Measurements from ENCODE around the gene TWIST2. TPM values are rescaled to one million over a fixed set of nuclear protein-coding genes. Genes with fewer than 3 reads are reported as not detected.

TWIST2 gene
- total RNA-seq, 2 experiments from 2014 or later = not detected

GRCh38 chr2:238887616-238888015 is 39.7 kb downstream of the TWIST2 start:
- ChIA-PET POLR2A (interaction anchor here (0.6 kb wide), 1 partner anchor 958 kb away, joined by 3 read pairs; no protein-coding TSS in a partner anchor), CTCF (no interaction called here)
- Mint-ChIP-seq H3K4me3 (no peak overlapping the region), H3K27me3 (peaks cover 7% of the 10 kb centered on the region), H3K4me1 (ENCODE audit: low read depth) (no peaks in the 10 kb centered on the region), H3K9me3 (no peaks in the 10 kb centered on the region), H3K36me3 (ENCODE audit: low read depth) (no peaks in the 10 kb centered on the region), H3K27ac (no peak overlapping the region)
- Histone ChIP-seq H3K9me3 (ENCODE audit: control insufficient read depth in 1 of 2, insufficient read depth in 1 of 2, low read length in 2 of 2) (peaks cover 0 to 5% of the 10 kb centered on the region in 2 experiments), H3K4me1 (ENCODE audit: insufficient read depth, low read length) (no peaks in the 10 kb centered on the region), H3K27me3 (ENCODE audit: control insufficient read depth in 1 of 2, insufficient read depth in 2 of 2, low read length in 2 of 2) (peaks cover 0 to 7% of the 10 kb centered on the region in 2 experiments), H3K4me3 (ENCODE audit: low read length) (no peak overlapping the region), H3K36me3 (ENCODE audit: insufficient read depth, low read length) (no peaks in the 10 kb centered on the region), H3K27ac (ENCODE audit: low read depth in 1 of 2, low read length in 2 of 2) (no peak overlapping the region)
- no peak for DNase-seq
- TF ChIP-seq CTCF (IDR thresholded peaks at IDR 0.05) = no peak
- intact Hi-C loops (cut with DNase I, micrococcal nuclease) = no loop called here
- ATAC-seq (ENCODE audit: poor library complexity) = no peak

- peaks cover 7% of the 10 kb centered on the region for H3K27me3 Mint-ChIP-seq
- no peaks in the 10 kb centered on the region for H3K9me3 Mint-ChIP-seq
- H3K27ac Mint-ChIP-seq = no peak overlapping the region
- TF ChIP-seq CTCF (IDR thresholded peaks at IDR 0.05) = no peak
- no peaks in the 10 kb centered on the region for H3K36me3 Mint-ChIP-seq (ENCODE audit: low read depth)
- ATAC-seq (ENCODE audit: poor library complexity) (no peak), DNase-seq (no peak)
- H3K27ac ChIP-seq (ENCODE audit: low read depth in 1 of 2, low read length in 2 of 2) = no peak overlapping the region
- no peaks in the 10 kb centered on the region for H3K4me1 ChIP-seq (ENCODE audit: insufficient read depth, low read length)
- H3K4me3 ChIP-seq (ENCODE audit: low read length) = no peak overlapping the region
- ChIA-PET POLR2A (no interaction called here), CTCF (no interaction called here)
- H3K9me3 ChIP-seq (ENCODE audit: control insufficient read depth in 1 of 2, insufficient read depth in 1 of 2, low read length in 2 of 2) = peaks cover 0 to 5% of the 10 kb centered on the region in 2 experiments
- H3K36me3 ChIP-seq (ENCODE audit: insufficient read depth, low read length) = no peaks in the 10 kb centered on the region
- H3K4me1 Mint-ChIP-seq (ENCODE audit: low read depth) = no peaks in the 10 kb centered on the region
- peaks cover 0 to 7% of the 10 kb centered on the region in 2 experiments for H3K27me3 ChIP-seq (ENCODE audit: control insufficient read depth in 1 of 2, insufficient read depth in 2 of 2, low read length in 2 of 2)
- no peak overlapping the region for H3K4me3 Mint-ChIP-seq
- intact Hi-C loops (cut with DNase I, micrococcal nuclease) = no loop called here
Observed at GRCh38 chr2:238888781-238889180, 40.9 kb downstream of the TWIST2 start.

- peaks cover 0 to 2% of the 10 kb centered on the region in 2 experiments for H3K27me3 ChIP-seq (ENCODE audit: control insufficient read depth in 1 of 2, insufficient read depth in 2 of 2, low read length in 2 of 2)
- Mint-ChIP-seq H3K4me3 (no peak overlapping the region), H3K9me3 (no peaks in the 10 kb centered on the region), H3K36me3 (ENCODE audit: low read depth) (no peaks in the 10 kb centered on the region), H3K27me3 (peaks cover 7% of the 10 kb centered on the region), H3K4me1 (ENCODE audit: low read depth) (no peaks in the 10 kb centered on the region), H3K27ac (no peak overlapping the region)
- no peaks in the 10 kb centered on the region for H3K9me3 ChIP-seq (ENCODE audit: control insufficient read depth in 1 of 2, insufficient read depth in 1 of 2, low read length in 2 of 2)
- H3K27ac ChIP-seq (ENCODE audit: low read depth in 1 of 2, low read length in 2 of 2) = no peak overlapping the region
- H3K4me3 ChIP-seq (ENCODE audit: low read length) = no peak overlapping the region
- ChIA-PET CTCF (no interaction called here), POLR2A (no interaction called here)
- no peaks in the 10 kb centered on the region for H3K4me1 ChIP-seq (ENCODE audit: insufficient read depth, low read length)
- DNase-seq = no peak
- no peak for TF ChIP-seq CTCF (IDR thresholded peaks at IDR 0.05)
- intact Hi-C loops (cut with DNase I, micrococcal nuclease) = no loop called here
- ATAC-seq (ENCODE audit: poor library complexity) = no peak
- H3K36me3 ChIP-seq (ENCODE audit: insufficient read depth, low read length) = no peaks in the 10 kb centered on the region
Observed at GRCh38 chr2:238890131-238890530, 42.2 kb downstream of the TWIST2 start.
